K562 (cell line): ENCODE measurements around the gene TNFRSF18. TPM values are rescaled to one million over a fixed set of nuclear protein-coding genes. Genes with fewer than 3 reads are reported as not detected.

Source experiments
- CCNT2 ChIP-seq: IDR thresholded peaks from 2 replicates; pipeline ENCODE4 v1.6.1; 2011; ENCODE audit warnings: borderline replicate concordance, low read depth, mild to moderate bottlenecking, moderate library complexity, mixed read lengths, low read length; ENCODE audit not compliant: insufficient read length; ENCODE audit errors: extremely low read depth
- DPF2 ChIP-seq: fragments of 450-650 bp; IDR thresholded peaks from 2 replicates; pipeline ENCODE4 v1.6.1; 2016
- ERF ChIP-seq: fragments of 450-650 bp; formaldehyde crosslinking; IDR thresholded peaks from 2 replicates; pipeline ENCODE4 v1.4.0; 2020; ENCODE audit warnings: mild to moderate bottlenecking, mixed read lengths
- HDAC1 ChIP-seq, 2 experiments: fragments of 450-650 bp; IDR thresholded peaks; 2 replicates each; pipeline ENCODE4 v1.6.1; 2016 to 2017; ENCODE audit warnings: inconsistent platforms in 1 of 2, mild to moderate bottlenecking in 1 of 2, moderate library complexity in 1 of 2
- KDM1A ChIP-seq, 2 experiments: fragments of 450-650 bp; IDR thresholded peaks; 2 replicates each; pipeline ENCODE4 v1.6.1; 2016; ENCODE audit warnings: mild to moderate bottlenecking in 2 of 2
- MAZ ChIP-seq, 2 experiments: fragments of 450-650 bp in 1 of 2; sonication (generic) in 1 of 2; formaldehyde crosslinking; IDR thresholded peaks in 1 of 2; conservative IDR thresholded peaks in 1 of 2; 2 replicates each; pipeline versions ENCODE4 v1.4.0 to v1.5.0; 2020; ENCODE audit warnings: mild to moderate bottlenecking in 1 of 2, missing genetic modification reagents in 1 of 2
- TCF3 ChIP-seq: sonication (generic); formaldehyde crosslinking; IDR thresholded peaks from 2 replicates; pipeline ENCODE4 v1.4.0; 2020; ENCODE audit warnings: mild to moderate bottlenecking, missing genetic modification reagents
- ZBTB43 ChIP-seq: sonication (generic); formaldehyde crosslinking; IDR thresholded peaks from 2 replicates; pipeline ENCODE4 v1.8.0; 2023; ENCODE audit warnings: mild to moderate bottlenecking, missing genetic modification reagents
- polyA plus RNA-seq, 8 experiments: library from polyadenylated mRNA; depleted of rRNA in 4 of 8; stranded (reverse) in 5 of 8; unstranded in 3 of 8; fragments of >200 nt; fragmentation: Nextera tagmentation in 2 of 8; fragmentation: Illumina TruSeq in 1 of 8; extraction: Ambion mirVana in 2 of 8; extraction: Trizol in 1 of 8; gene quantifications; 2 replicates each; pipeline versions ENCODE4 v1.2.1 to v1.2.3, GENCODE V29; 2011 to 2014; ENCODE audit warnings: inconsistent platforms in 1 of 8, missing spikeins in 1 of 8
- total RNA-seq, 7 experiments: library from RNA; depleted of rRNA in 6 of 7; stranded (reverse); fragments of >200 nt in 6 of 7; fragmentation: Illumina TruSeq in 2 of 7; extraction: Trizol in 2 of 7; gene quantifications; 2 replicates each; pipeline versions ENCODE4 v1.2.1 to v1.2.3, GENCODE V29; 2011 to 2021; ENCODE audit warnings: low replicate concordance in 1 of 7
- TF ChIP-seq, protein P1 (sequence below), 2 experiments: fragments of 450-650 bp; IDR thresholded peaks; 2 replicates each; pipeline ENCODE4 v1.6.1; 2016
- TF ChIP-seq, protein P2 (sequence below): sonication (generic); formaldehyde crosslinking; IDR thresholded peaks from 2 replicates; pipeline ENCODE4 v1.8.0; 2022; ENCODE audit warnings: mild to moderate bottlenecking, missing genetic modification reagents
- TF ChIP-seq, protein P3 (sequence below), 3 experiments: IDR thresholded peaks in 2 of 3; conservative IDR thresholded peaks in 1 of 3; 2 replicates each; pipeline ENCODE4 v1.5.1; 2011 to 2012; ENCODE audit warnings: low read length in 3 of 3, mild to moderate bottlenecking in 3 of 3, control low read depth in 2 of 3, improper control_type of control experiment in 1 of 3, inconsistent platforms in 1 of 3, low read depth in 1 of 3, mixed read lengths in 1 of 3, moderate library complexity in 1 of 3; ENCODE audit not compliant: insufficient read depth in 2 of 3
- TF ChIP-seq, protein P4 (sequence below): fragments of 450-650 bp; IDR thresholded peaks from 2 replicates; pipeline ENCODE4 v1.6.1; 2016; ENCODE audit warnings: antibody characterized with exemption
- TF ChIP-seq, protein P5 (sequence below): IDR thresholded peaks from 3 replicates; pipeline ENCODE4 v1.6.1; 2011; ENCODE audit warnings: borderline replicate concordance, mild to moderate bottlenecking, moderate library complexity; ENCODE audit not compliant: insufficient read length; ENCODE audit errors: extremely low read depth

The TNFRSF18 gene
- total and polyA plus RNA-seq, 9 of the 15 experiments (the other 6 are each of a cell fraction or from before 2014, with no cell fraction given), result 0.24 to 0.27 TPM; not detected in 7

DNA sequence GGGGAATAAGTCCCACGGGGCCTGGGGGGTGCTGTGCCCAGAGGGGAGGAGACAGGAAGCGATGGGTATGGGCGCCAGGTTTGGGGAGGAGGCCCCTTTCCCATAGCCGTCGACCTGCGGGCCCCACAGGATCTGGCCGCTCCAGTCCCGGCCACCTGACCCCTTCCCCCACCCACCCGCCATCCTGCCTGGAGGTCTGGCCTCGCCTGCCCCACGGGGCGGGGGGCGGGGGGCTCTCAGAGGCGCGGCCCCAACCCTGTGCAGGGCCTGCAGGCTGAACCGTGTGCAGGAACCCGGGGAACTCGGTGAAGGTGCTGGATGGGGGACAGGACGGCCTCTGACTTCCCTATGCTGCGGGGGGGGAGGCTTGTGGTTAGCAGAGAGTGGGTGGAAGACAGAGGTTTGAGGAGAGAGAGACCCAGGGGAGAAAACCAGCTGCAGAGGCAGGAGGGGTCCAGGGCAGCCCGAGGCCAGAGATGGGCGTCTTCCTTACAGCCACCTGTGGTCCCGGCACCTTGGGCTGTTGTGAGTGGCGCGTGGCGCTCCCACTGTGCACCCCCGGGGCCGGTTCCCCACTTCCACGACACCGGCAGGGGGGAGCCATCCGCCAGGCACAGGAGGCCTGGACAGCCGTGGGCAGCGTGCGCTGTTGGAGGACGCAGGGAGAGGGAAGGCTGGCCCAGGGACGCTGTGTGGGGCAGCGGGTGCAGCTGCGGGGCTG, 2.5 kb upstream of the TNFRSF18 start (continued):
- TF ChIP-seq, protein P1, sequence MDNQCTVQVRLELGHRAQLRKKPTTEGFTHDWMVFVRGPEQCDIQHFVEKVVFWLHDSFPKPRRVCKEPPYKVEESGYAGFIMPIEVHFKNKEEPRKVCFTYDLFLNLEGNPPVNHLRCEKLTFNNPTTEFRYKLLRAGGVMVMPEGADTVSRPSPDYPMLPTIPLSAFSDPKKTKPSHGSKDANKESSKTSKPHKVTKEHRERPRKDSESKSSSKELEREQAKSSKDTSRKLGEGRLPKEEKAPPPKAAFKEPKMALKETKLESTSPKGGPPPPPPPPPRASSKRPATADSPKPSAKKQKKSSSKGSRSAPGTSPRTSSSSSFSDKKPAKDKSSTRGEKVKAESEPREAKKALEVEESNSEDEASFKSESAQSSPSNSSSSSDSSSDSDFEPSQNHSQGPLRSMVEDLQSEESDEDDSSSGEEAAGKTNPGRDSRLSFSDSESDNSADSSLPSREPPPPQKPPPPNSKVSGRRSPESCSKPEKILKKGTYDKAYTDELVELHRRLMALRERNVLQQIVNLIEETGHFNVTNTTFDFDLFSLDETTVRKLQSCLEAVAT (IDR thresholded peaks at IDR 0.05), result peak in 1 of 2 experiments; percentile 65; a peak in 2 of 4 replicates
- TF ChIP-seq HDAC1 (IDR thresholded peaks at IDR 0.05) (peak in 1 of 2 experiments; percentile 51; a peak in 1 of 4 replicates), KDM1A (IDR thresholded peaks at IDR 0.05) (peak; percentile 75 to 84), CCNT2 (no peak), DPF2 (no peak), TCF3 (CRISPR knock-in tag) (no peak), MAZ (CRISPR knock-in tag; conservative IDR thresholded peaks at IDR 0.05 in 1 of 2, IDR thresholded peaks at IDR 0.05 in 1 of 2) (peak in 1 of 2 experiments; percentile 63; a peak in 1 of 4 replicates), ZBTB43 (no peak), ERF (CRISPR knock-in tag) (no peak)
- TF ChIP-seq, protein P2, sequence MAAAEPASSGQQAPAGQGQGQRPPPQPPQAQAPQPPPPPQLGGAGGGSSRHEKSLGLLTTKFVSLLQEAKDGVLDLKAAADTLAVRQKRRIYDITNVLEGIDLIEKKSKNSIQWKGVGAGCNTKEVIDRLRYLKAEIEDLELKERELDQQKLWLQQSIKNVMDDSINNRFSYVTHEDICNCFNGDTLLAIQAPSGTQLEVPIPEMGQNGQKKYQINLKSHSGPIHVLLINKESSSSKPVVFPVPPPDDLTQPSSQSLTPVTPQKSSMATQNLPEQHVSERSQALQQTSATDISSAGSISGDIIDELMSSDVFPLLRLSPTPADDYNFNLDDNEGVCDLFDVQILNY, result 0 out of 2 replicates have a peak, but pooled peaks have one; percentile 28
- TF ChIP-seq, protein P3, sequence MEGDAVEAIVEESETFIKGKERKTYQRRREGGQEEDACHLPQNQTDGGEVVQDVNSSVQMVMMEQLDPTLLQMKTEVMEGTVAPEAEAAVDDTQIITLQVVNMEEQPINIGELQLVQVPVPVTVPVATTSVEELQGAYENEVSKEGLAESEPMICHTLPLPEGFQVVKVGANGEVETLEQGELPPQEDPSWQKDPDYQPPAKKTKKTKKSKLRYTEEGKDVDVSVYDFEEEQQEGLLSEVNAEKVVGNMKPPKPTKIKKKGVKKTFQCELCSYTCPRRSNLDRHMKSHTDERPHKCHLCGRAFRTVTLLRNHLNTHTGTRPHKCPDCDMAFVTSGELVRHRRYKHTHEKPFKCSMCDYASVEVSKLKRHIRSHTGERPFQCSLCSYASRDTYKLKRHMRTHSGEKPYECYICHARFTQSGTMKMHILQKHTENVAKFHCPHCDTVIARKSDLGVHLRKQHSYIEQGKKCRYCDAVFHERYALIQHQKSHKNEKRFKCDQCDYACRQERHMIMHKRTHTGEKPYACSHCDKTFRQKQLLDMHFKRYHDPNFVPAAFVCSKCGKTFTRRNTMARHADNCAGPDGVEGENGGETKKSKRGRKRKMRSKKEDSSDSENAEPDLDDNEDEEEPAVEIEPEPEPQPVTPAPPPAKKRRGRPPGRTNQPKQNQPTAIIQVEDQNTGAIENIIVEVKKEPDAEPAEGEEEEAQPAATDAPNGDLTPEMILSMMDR (IDR thresholded peaks at IDR 0.05 in 2 of 3, conservative IDR thresholded peaks at IDR 0.05 in 1 of 3; ENCODE audit: insufficient read depth in 2 of 3, low read depth in 1 of 3, low read length in 3 of 3), result no peak
- TF ChIP-seq, protein P4, sequence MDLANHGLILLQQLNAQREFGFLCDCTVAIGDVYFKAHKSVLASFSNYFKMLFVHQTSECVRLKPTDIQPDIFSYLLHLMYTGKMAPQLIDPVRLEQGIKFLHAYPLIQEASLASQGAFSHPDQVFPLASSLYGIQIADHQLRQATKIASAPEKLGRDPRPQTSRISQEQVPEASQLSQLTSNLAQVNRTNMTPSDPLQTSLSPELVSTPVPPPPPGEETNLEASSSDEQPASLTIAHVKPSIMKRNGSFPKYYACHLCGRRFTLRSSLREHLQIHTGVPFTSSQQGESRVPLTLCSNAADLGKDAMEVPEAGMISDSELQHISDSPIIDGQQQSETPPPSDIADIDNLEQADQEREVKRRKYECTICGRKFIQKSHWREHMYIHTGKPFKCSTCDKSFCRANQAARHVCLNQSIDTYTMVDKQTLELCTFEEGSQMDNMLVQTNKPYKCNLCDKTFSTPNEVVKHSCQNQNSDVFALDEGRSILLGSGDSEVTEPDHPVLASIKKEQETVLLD, result peak; percentile 35; the same call in 1 of the 2 replicates
- TF ChIP-seq, protein P5, sequence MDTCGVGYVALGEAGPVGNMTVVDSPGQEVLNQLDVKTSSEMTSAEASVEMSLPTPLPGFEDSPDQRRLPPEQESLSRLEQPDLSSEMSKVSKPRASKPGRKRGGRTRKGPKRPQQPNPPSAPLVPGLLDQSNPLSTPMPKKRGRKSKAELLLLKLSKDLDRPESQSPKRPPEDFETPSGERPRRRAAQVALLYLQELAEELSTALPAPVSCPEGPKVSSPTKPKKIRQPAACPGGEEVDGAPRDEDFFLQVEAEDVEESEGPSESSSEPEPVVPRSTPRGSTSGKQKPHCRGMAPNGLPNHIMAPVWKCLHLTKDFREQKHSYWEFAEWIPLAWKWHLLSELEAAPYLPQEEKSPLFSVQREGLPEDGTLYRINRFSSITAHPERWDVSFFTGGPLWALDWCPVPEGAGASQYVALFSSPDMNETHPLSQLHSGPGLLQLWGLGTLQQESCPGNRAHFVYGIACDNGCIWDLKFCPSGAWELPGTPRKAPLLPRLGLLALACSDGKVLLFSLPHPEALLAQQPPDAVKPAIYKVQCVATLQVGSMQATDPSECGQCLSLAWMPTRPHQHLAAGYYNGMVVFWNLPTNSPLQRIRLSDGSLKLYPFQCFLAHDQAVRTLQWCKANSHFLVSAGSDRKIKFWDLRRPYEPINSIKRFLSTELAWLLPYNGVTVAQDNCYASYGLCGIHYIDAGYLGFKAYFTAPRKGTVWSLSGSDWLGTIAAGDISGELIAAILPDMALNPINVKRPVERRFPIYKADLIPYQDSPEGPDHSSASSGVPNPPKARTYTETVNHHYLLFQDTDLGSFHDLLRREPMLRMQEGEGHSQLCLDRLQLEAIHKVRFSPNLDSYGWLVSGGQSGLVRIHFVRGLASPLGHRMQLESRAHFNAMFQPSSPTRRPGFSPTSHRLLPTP, result no peak
